GM21423 (cell line): Measurements from ENCODE around the gene CHL1.

ENCODE experiments used
- ATAC-seq: cut with Tn5 transposase; IDR thresholded peaks from one replicate; pipeline ENCODE4 v1.9.1; 2021; ENCODE audit warnings: mild to moderate bottlenecking, moderate library complexity; ENCODE audit not compliant: unreplicated experiment

CHL1 gene

GRCh38 chr3:454986-455385, 258.4 kb downstream of the CHL1 start:
- no peak for ATAC-seq

GRCh38 chr3:458124-458523, 261.6 kb downstream of the CHL1 start:
- no peak for ATAC-seq

GRCh38 chr3:458653-459310, 262.2 kb downstream of the CHL1 start:
- no peak for ATAC-seq
